Stimulated activated memory B cell treated with anti-CD40 and anti-IgM and Interleukin-4, amounts not matched to agents 10 μg/mL and 1 μg/mL and 100 μg/mL, for 72 hours (primary cell): ENCODE results near the gene GGPS1.
"Not testable (repeated sequence)": the region's sequence is repeated elsewhere in the genome, so short reads cannot be mapped to it uniquely, and the experiment has no call there.

Experiments
- ATAC-seq: fragments of 150-1000 bp; cut with Tn5 transposase; 2 replicates; pipeline ENCODE4 v1.10.0; 2021
- H3K27ac Mint-ChIP-seq: one replicate; pipeline ENCODE4 v1.8.0; 2022; ENCODE audit warnings: mild to moderate bottlenecking, mixed read lengths
- H3K27me3 Mint-ChIP-seq: one replicate; pipeline ENCODE4 v1.8.0; 2022; ENCODE audit warnings: mixed read lengths
- H3K36me3 Mint-ChIP-seq: one replicate; pipeline ENCODE4 v1.8.0; 2022; ENCODE audit warnings: mixed read lengths
- H3K4me1 Mint-ChIP-seq: one replicate; pipeline ENCODE4 v1.8.0; 2022; ENCODE audit warnings: mixed read lengths
- H3K4me3 Mint-ChIP-seq: one replicate; pipeline ENCODE4 v1.8.0; 2022; ENCODE audit warnings: mild to moderate bottlenecking, moderate library complexity, mixed read lengths
- H3K9me3 Mint-ChIP-seq: one replicate; pipeline ENCODE4 v1.8.0; 2022; ENCODE audit warnings: mixed read lengths

The GGPS1 gene

DNA sequence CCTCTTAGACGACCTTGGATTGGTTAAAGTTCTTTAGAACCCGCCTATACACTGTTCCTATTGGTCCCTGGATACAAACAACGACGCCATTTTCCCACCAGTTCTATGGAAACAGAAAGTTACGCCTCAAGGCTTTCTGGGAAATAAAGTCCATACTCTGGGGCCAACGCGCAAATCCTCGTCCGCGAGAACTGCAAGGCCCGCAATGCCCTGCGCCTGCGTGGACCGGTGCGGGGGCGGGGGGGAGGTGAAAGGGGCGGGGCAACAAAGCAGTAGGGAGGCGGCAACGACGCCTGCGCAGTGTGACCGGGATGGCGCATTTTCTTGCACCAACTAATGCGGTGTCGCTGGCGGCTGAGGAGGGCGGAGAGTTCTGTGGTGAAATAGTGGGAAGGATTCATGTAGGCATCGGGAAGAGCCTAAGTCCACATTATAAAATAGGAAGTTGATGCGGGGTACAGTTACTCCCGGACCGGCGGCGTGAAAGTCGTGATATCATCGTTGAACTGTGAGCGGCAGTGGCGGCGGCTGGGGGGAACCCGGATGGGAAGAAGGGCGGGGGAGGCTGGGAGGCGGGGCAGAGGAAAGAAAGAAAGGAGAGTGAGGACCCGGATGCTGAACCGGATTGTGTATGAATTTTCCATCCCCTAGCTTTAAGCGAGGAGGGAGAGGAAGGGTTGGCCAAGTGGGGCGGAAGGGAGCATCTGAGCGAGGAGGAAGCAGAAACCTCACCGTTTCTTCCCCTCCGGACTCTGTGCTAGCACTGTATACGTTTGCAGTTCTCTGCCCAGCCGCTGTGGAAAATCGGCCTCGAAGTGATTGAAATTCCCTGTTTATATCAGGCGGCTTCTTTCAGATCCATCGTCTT is at the start of gene GGPS1:
Gene GGPS1 (plus strand): TSS at position 300 of the 868 bp plus-strand sequence. CDS start 6,695 bp downstream, outside the sequence.
- Mint-ChIP-seq H3K27me3 (no peaks in the 10 kb centered on the region), H3K36me3 (peaks cover 8% of the 10 kb centered on the region), H3K27ac (no peak within 1 kb of the TSS), H3K9me3 (no peaks in the 10 kb centered on the region), H3K4me3 (no peak within 1 kb of the TSS), H3K4me1 (peaks cover 20% of the 10 kb centered on the region)
- ATAC-seq, result peak; percentile 91

DNA sequence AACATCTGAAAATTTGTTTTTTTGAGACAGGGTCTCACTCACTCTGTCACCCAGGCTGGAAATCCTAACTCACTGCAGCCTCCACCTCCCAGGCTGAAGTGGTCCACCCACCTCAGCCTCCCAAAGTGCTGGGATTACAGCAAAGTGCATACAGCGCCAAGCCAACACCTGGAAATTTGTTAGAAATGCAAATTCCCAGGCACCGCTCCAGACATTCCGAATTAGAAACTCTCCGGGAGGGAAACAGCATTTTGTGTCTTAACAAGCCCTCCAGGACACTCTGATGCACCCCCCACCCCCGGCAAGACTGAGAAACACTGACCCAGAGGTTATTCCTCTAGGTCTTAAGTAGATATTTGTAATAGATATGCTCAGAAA is 49.5 kb upstream of the GGPS1 start:
- no peaks in the 10 kb centered on the region for H3K36me3 Mint-ChIP-seq
- H3K27me3 Mint-ChIP-seq, result no peaks in the 10 kb centered on the region
- H3K9me3 Mint-ChIP-seq, result no peaks in the 10 kb centered on the region
- no peak overlapping the region for H3K4me3 Mint-ChIP-seq
- H3K4me1 Mint-ChIP-seq, result peaks cover 58% of the 10 kb centered on the region
- no peak overlapping the region for H3K27ac Mint-ChIP-seq
- ATAC-seq, result no peak

DNA sequence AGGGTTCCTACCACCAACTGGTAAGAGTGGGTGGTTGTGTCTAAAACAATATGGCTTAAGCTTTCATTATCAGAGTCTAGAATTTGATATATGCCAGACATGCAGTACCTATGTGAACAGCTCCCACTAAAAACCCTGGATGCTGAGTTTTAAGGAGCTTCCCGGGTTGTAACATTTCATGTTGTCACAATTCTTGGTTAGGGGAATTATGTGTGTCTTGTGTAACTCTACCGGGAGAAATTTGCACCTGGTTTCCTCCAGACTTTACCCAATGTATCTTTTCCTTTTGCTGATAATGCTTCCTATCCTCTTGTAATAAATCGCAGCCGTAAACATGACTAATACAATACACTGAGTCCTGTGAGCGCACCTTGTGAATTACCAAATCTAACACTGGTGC is 48.7 kb upstream of the GGPS1 start:
- Mint-ChIP-seq H3K27me3 (no peaks in the 10 kb centered on the region), H3K36me3 (no peaks in the 10 kb centered on the region), H3K4me3 (no peak overlapping the region), H3K9me3 (no peaks in the 10 kb centered on the region), H3K27ac (no peak overlapping the region), H3K4me1 (peaks cover 57% of the 10 kb centered on the region)
- no peak for ATAC-seq

DNA sequence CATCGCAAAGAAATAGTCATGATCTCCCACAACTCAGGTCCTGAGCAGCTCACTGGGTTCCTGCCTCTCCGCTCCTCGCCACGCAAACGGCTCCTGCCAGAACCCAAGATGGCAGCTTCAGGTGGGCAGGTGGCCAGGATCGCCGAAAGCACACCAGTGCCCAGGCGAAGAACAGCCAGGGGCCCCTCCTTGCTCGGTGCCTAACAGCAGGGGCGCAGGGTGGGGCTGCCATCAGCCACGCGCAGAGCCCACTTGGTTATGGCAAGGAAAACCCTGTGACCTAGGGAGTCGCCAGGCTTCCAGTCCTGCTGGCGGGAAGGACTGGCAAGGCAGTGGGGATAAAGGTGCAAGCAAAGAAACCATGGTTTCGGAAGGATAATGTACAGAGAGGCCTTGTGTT is 47.9 kb upstream of the GGPS1 start:
- no peaks in the 10 kb centered on the region for H3K36me3 Mint-ChIP-seq
- ATAC-seq, result no peak
- H3K9me3 Mint-ChIP-seq, result no peaks in the 10 kb centered on the region
- no peak overlapping the region for H3K27ac Mint-ChIP-seq
- peaks cover 50% of the 10 kb centered on the region for H3K4me1 Mint-ChIP-seq
- no peaks in the 10 kb centered on the region for H3K27me3 Mint-ChIP-seq
- no peak overlapping the region for H3K4me3 Mint-ChIP-seq

DNA sequence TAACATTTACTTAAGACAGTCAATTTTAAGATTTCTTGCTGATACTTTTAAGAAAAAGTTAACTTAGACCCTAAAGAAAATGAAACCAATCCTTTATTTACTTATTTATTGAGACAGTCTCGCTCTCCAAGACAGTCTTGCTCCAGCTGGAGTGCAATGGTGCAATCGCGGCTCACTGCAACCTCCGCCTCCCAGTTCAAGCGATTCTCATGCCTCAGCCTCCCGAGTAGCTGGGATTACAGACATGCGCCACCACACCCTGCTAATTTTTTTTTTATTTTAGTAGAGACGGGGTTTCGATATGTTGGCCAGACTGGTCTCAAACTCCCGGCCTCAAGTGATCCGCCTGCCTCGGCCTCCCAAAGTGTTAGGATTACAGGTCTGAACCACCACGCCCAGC is 44.7 kb upstream of the GGPS1 start:
- not testable (repeated sequence) for H3K9me3 Mint-ChIP-seq, H3K36me3 Mint-ChIP-seq, ATAC-seq, H3K4me3 Mint-ChIP-seq, H3K27me3 Mint-ChIP-seq, H3K27ac Mint-ChIP-seq
- H3K4me1 Mint-ChIP-seq, result peaks cover 54% of the 10 kb centered on the region

DNA sequence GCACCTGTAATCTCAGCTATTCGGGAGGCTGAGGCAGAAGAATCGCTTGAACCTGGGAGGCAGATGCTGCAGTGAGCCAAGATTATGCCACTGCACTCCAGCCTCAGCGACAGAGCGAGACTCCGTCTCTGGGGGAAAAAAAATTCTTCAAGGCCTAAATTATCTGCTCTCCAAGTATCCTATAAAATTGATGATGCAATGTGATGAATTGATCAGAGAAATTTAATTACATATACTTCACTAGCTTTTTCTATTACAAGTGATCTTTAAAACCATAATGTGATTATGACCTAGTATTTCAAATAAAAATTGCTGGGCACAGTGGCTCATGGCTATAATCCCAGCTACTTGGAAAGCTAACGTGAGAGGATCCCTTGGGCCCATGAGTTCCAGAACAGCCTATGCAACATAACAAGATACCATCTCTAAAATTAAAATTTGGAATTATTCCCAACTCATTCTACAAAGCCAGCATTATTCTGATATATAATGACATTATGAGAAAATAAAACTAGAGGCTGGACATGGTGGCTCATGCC is 44.1 kb upstream of the GGPS1 start:
- Mint-ChIP-seq H3K4me3 (no peak overlapping the region), H3K4me1 (peaks cover 51% of the 10 kb centered on the region)
- no peak for ATAC-seq

DNA sequence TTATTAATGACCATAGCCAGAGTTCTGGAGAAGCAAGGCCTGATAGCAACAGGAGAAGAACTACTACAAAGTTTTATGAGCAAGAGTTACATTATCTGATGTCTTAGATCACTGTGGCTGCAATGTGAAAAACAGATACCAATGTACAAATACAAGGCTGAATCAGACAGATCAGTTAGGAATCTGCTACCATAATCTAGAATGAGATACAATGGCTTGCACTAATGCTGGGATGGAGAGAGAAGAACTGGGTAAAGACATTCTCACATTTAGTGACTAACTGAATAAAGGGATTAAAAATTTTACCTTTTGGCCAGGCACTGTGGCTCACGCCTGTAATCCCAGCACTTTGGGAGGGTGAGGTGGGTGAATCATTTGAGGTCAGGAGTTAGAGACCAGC is 41.7 kb upstream of the GGPS1 start:
- H3K9me3 Mint-ChIP-seq, result no peaks in the 10 kb centered on the region

More for the DNA sequence above, 44.1 kb upstream of the GGPS1 start:
- H3K27ac Mint-ChIP-seq, result no peak overlapping the region
- no peaks in the 10 kb centered on the region for H3K27me3 Mint-ChIP-seq
- H3K9me3 Mint-ChIP-seq, result no peaks in the 10 kb centered on the region
- peaks cover 6% of the 10 kb centered on the region for H3K36me3 Mint-ChIP-seq

DNA sequence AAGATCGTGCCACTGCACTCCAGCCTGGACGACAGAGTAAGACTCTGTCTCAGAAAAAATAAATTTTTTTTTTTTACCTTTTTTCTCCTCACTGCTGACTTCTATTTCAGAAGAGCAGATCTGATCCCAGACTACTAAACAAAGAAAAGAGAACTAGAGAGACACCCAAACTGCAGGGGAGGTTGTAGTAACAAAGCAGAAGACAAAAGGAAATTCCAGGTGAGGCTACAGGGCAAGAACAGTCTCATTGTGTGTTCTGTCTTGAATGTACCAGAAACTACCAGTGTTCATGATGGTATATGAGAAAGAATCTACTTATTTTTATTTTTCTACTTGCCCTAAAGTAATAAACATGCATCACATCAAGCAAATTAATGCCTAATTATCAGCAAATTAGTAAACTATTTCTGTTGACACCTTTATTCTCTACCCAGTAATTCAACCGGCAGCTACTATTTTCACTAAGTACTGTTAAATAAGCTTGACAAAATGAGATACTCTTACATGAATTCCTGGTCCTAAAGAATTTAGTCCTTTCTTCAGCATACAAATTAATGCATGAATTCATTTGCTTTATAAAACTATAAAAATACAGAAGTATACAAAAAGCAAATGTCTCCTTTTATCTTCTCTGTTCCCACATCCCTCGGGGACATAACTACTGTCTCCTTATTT is 41.0 kb upstream of the GGPS1 start:
- ATAC-seq, result no peak
- Mint-ChIP-seq H3K36me3 (peaks cover 6% of the 10 kb centered on the region), H3K27ac (no peak overlapping the region), H3K4me1 (peaks cover 56% of the 10 kb centered on the region), H3K4me3 (no peak overlapping the region), H3K9me3 (no peaks in the 10 kb centered on the region), H3K27me3 (no peaks in the 10 kb centered on the region)

More for the DNA sequence above, 41.7 kb upstream of the GGPS1 start:
- peak overlapping the region; percentile 27 for H3K27ac Mint-ChIP-seq
- H3K4me3 Mint-ChIP-seq, result no peak overlapping the region
- H3K36me3 Mint-ChIP-seq, result peaks cover 6% of the 10 kb centered on the region
- no peak for ATAC-seq
- peaks cover 51% of the 10 kb centered on the region for H3K4me1 Mint-ChIP-seq
- H3K27me3 Mint-ChIP-seq, result no peaks in the 10 kb centered on the region

DNA sequence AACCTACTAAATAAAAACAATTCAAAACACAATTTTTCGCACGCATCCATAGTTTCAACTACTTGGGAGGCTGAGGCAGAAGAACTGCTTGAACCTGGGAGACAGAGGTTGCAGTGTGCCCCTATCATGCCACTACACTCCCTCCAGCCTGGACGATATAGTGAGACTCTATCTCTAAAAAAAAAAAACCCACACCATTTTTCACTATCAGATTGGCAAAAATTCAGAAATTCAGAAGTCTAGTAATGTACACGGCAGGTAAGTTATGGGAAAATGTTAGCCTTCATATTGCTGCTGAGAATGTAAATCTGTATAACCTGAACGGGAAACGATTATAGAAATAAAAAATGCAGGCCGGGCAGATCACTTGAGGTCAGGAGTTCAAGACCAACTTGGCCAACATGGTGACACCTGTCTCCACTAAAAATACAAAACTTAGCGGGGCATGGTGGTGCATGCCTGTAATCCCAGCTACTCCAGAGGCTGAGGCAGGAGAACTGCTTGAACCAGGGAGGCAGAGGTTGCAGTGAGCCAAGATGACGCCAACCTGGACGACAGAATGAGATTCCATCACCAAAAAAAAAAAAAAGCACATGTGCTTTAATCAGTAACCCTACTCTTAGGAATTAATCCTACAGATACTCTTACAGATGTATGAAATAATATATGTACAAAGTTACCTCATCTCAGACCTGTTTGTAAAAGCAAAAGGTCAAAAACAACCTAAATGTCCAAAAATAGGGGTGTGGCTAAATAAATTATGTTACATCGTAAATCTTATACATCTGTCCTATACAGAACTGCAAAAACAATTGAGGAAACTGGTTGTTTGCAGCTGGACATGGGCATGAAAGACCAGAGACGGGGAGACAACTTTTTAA is 38.3 kb upstream of the GGPS1 start:
- no peak overlapping the region for H3K27ac Mint-ChIP-seq
- no peak overlapping the region for H3K4me3 Mint-ChIP-seq
- peaks cover 6% of the 10 kb centered on the region for H3K36me3 Mint-ChIP-seq
- no peak for ATAC-seq
- no peaks in the 10 kb centered on the region for H3K27me3 Mint-ChIP-seq
- H3K9me3 Mint-ChIP-seq, result no peaks in the 10 kb centered on the region
- peaks cover 68% of the 10 kb centered on the region for H3K4me1 Mint-ChIP-seq

DNA sequence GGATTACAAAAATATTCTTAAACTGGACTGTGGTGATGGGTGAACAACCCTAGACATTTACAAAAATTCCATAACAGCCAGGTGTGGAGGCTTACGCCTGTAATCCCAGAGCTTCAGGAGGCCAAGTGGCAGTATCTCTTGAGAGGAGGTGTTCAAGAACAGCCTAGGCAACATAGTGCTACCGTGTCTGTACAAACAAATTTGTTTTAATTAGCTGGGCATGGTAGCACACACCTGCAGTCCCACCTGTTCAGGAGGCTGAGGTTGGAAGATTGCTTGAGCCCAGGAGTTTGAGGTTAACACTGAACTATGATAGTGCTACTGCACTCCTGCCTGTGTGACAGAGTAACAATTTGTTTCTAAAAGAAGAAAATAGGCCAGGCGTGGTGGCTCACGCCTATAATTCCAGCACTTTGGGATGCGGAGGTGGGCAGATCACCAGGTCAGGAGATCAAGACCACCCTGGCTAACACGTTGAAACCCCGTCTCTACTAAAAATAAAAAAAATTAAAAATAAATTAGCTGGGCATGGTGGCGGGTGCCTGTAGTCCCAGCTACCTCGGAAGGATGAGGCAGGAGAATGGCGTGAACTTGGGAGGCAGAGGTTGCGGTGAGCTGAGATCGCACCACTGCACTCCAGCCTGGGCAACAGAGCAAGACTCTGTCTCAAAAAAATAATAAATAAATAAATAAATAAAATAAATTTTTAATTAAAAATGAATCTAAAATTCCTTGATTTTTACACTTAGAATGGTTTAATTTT is 37.4 kb upstream of the GGPS1 start:
- peak overlapping the region; percentile 3 for H3K27ac Mint-ChIP-seq
- H3K4me1 Mint-ChIP-seq, result peaks cover 66% of the 10 kb centered on the region
- no peaks in the 10 kb centered on the region for H3K9me3 Mint-ChIP-seq
- peaks cover 6% of the 10 kb centered on the region for H3K36me3 Mint-ChIP-seq
- no peak for ATAC-seq
- no peaks in the 10 kb centered on the region for H3K27me3 Mint-ChIP-seq
- no peak overlapping the region for H3K4me3 Mint-ChIP-seq

DNA sequence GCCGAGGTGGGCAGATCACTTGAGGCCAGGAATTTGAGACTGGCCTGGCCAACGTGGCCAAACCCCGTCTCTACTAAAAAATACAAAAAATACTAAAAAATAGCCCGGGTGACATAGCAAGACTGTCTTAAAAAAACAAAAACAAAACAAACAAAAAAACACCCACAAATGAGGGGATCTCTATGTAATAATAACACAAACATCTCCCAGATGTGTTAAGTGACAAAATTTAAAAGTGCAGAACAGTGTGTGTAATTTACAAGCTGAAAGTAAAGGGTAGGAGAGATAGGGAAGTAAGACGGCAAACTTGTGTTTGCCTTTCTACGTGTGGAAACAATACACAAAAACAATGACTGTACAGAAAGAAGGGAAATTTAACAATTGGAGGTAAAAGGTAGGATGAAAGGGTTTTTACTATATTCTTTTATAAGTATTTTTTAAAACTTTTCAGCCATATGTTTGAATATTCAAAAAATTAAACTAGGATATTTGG is 36.7 kb upstream of the GGPS1 start:
- ATAC-seq, result no peak
- Mint-ChIP-seq H3K36me3 (peaks cover 3% of the 10 kb centered on the region), H3K4me1 (peaks cover 63% of the 10 kb centered on the region), H3K4me3 (no peak overlapping the region), H3K9me3 (no peaks in the 10 kb centered on the region), H3K27me3 (no peaks in the 10 kb centered on the region), H3K27ac (peak overlapping the region; percentile 3)

DNA sequence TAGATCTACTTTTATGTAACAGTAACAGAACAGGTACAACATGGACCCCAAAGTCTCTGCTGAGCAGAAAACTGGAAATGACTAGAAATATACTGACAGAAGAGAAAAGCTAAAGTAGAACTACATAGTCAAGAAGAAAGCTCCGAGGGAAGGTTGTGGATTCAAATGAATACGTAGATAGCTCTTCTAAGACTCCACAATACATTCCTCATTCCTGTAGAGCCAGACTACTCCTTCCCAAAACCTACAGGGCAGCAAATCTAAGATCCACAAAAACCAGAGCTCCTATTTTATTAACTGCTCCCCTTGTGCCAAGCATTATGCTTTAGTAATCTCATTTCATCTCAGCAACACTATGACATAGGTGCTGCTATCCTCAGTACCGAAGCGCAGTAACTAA is 35.6 kb upstream of the GGPS1 start:
- Mint-ChIP-seq H3K4me1 (peaks cover 63% of the 10 kb centered on the region), H3K27ac (no peak overlapping the region), H3K36me3 (peaks cover 7% of the 10 kb centered on the region), H3K27me3 (no peaks in the 10 kb centered on the region), H3K4me3 (no peak overlapping the region), H3K9me3 (peaks cover under 1% of the 10 kb centered on the region)
- no peak for ATAC-seq

DNA sequence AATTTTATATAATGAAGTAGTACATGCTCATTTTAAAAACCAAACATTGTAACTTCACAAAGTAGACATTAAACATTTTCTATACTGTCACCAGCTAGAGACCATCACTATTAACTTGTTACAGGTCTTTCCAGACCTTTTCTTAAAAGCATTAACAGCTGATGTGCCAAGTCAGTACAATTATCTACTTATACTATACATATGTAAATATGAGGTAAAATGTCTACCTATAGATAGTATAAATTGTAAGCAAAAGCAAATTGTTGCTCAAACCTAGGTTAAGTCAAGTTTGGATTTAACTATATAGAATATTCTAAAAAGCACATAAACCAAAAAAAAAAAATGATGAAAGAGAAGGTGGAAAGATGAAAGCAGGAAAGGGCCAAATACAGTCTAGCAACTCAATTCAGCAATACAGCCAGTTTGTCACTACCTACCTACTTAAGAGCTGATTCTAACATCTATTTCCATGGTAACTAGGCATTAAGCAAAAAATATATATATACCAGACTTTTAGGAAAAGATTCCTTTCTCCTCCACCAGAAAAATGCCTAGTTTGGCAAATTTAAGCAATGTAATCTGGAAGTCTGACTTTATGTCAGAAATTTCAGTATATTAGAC is 34.9 kb upstream of the GGPS1 start:
- ATAC-seq, result no peak
- peaks cover 61% of the 10 kb centered on the region for H3K4me1 Mint-ChIP-seq
- no peak overlapping the region for H3K27ac Mint-ChIP-seq
- H3K27me3 Mint-ChIP-seq, result no peaks in the 10 kb centered on the region
- H3K4me3 Mint-ChIP-seq, result no peak overlapping the region
- H3K9me3 Mint-ChIP-seq, result peaks cover 2% of the 10 kb centered on the region
- H3K36me3 Mint-ChIP-seq, result peaks cover 11% of the 10 kb centered on the region

DNA sequence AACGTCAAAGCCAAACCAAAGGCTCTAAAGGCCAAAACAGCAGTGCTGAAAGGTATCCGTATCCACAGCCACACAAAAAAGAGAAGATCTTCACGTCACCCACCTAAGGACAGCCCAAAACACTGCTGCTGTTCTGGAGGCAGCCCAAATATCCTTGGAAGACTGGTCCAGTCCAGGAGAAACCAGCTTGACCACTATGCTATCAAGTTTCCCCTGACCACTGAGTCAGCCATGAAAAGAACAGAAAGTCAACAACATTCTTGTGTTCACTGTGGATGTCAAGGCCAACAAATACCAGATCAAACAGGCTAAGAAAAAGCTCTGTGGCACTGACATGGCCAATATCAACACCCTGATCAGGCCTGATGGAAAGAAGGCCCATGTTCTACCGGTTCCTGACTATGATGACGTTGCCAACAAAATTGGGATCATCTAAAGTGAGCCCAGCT is 32.4 kb upstream of the GGPS1 start:
- peaks cover 60% of the 10 kb centered on the region for H3K4me1 Mint-ChIP-seq
- no peak overlapping the region for H3K4me3 Mint-ChIP-seq
- peaks cover 11% of the 10 kb centered on the region for H3K36me3 Mint-ChIP-seq
- peaks cover 2% of the 10 kb centered on the region for H3K9me3 Mint-ChIP-seq
- H3K27me3 Mint-ChIP-seq, result no peaks in the 10 kb centered on the region
- ATAC-seq, result no peak
- H3K27ac Mint-ChIP-seq, result no peak overlapping the region
